Glutamatergic neuron (in vitro differentiated cells): ENCODE measurements around the gene INSIG1. TPM values are rescaled to one million over a fixed set of nuclear protein-coding genes. Genes with fewer than 3 reads are reported as not detected.
A peak's percentile ranks its signal among the peaks of the same experiment; 100 is the strongest.

Experiments used
- DNase-seq: peaks from one replicate; pipeline ENCODE4 v3.0.0; 2022
- H3K27ac Mint-ChIP-seq: one replicate; pipeline ENCODE4 v1.8.0; 2020; ENCODE audit warnings: mild to moderate bottlenecking, mixed read lengths, inconsistent platforms; ENCODE audit not compliant: unreplicated experiment
- H3K27me3 Mint-ChIP-seq: one replicate; pipeline ENCODE4 v1.8.0; 2020; ENCODE audit warnings: mild to moderate bottlenecking, moderate library complexity, mixed read lengths, inconsistent platforms; ENCODE audit not compliant: unreplicated experiment
- H3K36me3 Mint-ChIP-seq: one replicate; pipeline ENCODE4 v1.8.0; 2020; ENCODE audit warnings: mild to moderate bottlenecking, mixed read lengths, inconsistent platforms; ENCODE audit not compliant: unreplicated experiment
- H3K4me1 Mint-ChIP-seq: one replicate; pipeline ENCODE4 v1.8.0; 2020; ENCODE audit warnings: mild to moderate bottlenecking, low read depth, mixed read lengths, inconsistent platforms; ENCODE audit not compliant: unreplicated experiment
- H3K4me3 Mint-ChIP-seq: one replicate; pipeline ENCODE4 v1.8.0; 2020; ENCODE audit warnings: mild to moderate bottlenecking, mixed read lengths, inconsistent platforms; ENCODE audit not compliant: unreplicated experiment
- H3K9me3 Mint-ChIP-seq: one replicate; pipeline ENCODE4 v1.8.0; 2020; ENCODE audit warnings: mild to moderate bottlenecking, moderate library complexity, mixed read lengths, inconsistent platforms; ENCODE audit not compliant: unreplicated experiment
- total RNA-seq: library from RNA; stranded (reverse); fragmentation: NEBNext Ultra II Directional; extraction: Animal tissue kit (Norgen Biotek cat#: 25700); gene quantifications from one replicate; pipeline ENCODE4 v1.2.1, GENCODE V29; 2021; ENCODE audit not compliant: unreplicated experiment
- TF ChIP-seq, protein P1 (sequence below): fragments of 200-600 bp; sonication (generic); IDR thresholded peaks from one replicate; pipeline ENCODE4 v1.5.0; 2021; ENCODE audit not compliant: partially characterized antibody, unreplicated experiment

Gene INSIG1
- total RNA-seq, 1 donor from 2014 or later, result 95.2 TPM

DNA sequence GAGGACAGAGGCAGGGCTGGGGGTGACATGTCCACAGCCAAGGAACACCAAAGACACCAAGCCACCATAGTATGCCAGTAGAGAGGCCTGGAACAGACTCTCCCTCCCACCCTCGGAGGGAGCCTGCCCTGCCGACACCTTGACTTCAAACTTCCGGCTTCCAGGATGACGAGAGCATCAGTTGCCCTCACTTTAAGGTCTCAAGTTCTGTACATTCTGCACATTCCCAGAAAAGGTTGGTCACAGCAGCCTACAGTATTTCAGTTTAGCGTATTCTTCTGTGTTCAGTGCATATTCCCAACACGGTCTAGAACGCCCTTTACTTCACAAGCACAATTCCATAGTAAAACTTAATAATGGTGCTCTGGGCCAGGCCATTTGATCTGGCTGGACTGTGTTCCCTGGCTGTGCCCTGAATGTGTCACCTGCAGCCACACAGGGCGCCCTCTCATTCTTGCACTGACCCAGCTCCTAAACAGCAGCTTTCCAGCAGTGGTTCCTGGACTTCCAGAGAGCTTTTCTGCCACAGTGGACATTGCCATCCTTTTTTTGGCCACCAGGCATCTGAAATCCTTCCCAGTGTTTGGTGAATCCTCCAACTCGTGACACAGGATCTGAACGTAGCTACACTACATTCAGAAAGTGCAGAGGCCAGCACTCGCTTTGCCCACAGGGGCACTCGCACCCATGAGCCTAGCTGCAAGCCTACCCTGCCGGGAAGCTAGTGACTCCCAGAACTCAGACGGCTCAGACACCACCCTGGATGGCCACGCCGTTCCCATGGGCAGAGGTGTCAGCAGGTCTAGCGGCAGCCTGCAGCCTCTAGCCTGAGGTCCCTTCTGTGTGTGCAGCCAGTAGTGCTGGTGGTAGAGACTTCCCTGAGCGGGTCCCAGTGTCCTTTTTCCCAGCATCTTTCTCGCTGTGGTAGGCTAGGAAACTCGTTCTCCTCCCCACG, 36.4 kb upstream of the INSIG1 start:
- DNase-seq, result no peak
- no peaks in the 10 kb centered on the region for H3K36me3 Mint-ChIP-seq
- H3K9me3 Mint-ChIP-seq, result peaks cover 2% of the 10 kb centered on the region
- peaks cover 4% of the 10 kb centered on the region for H3K4me1 Mint-ChIP-seq
- TF ChIP-seq, protein P1, sequence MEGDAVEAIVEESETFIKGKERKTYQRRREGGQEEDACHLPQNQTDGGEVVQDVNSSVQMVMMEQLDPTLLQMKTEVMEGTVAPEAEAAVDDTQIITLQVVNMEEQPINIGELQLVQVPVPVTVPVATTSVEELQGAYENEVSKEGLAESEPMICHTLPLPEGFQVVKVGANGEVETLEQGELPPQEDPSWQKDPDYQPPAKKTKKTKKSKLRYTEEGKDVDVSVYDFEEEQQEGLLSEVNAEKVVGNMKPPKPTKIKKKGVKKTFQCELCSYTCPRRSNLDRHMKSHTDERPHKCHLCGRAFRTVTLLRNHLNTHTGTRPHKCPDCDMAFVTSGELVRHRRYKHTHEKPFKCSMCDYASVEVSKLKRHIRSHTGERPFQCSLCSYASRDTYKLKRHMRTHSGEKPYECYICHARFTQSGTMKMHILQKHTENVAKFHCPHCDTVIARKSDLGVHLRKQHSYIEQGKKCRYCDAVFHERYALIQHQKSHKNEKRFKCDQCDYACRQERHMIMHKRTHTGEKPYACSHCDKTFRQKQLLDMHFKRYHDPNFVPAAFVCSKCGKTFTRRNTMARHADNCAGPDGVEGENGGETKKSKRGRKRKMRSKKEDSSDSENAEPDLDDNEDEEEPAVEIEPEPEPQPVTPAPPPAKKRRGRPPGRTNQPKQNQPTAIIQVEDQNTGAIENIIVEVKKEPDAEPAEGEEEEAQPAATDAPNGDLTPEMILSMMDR, result peak; percentile 18
- no peak overlapping the region for H3K27ac Mint-ChIP-seq
- peaks cover 5% of the 10 kb centered on the region for H3K27me3 Mint-ChIP-seq
- H3K4me3 Mint-ChIP-seq, result no peak overlapping the region

DNA sequence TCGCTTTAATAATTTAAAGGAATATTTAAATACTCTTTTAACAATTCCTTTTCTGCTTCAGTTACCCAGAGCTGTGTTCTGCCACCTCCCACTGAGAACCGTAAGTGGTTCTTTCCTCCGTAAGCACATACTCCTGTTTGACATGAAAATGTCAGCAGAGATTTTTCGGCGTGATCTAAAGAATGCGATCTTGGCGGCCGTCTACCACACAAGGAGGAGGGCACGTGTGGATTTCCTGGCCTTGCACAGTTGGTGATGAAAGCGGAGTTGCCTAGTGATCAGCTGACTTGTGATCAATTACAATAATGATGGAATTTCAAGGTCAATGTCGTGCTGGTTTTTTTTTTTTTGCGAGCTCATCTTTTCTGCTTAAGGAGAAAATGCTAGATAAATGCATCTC, 35.6 kb upstream of the INSIG1 start:
- no peak for DNase-seq
- Mint-ChIP-seq H3K4me3 (no peak overlapping the region), H3K9me3 (peaks cover 3% of the 10 kb centered on the region), H3K4me1 (peaks cover 4% of the 10 kb centered on the region), H3K36me3 (no peaks in the 10 kb centered on the region), H3K27me3 (peaks cover 6% of the 10 kb centered on the region), H3K27ac (no peak overlapping the region)
- TF ChIP-seq, protein P1, result no peak

DNA sequence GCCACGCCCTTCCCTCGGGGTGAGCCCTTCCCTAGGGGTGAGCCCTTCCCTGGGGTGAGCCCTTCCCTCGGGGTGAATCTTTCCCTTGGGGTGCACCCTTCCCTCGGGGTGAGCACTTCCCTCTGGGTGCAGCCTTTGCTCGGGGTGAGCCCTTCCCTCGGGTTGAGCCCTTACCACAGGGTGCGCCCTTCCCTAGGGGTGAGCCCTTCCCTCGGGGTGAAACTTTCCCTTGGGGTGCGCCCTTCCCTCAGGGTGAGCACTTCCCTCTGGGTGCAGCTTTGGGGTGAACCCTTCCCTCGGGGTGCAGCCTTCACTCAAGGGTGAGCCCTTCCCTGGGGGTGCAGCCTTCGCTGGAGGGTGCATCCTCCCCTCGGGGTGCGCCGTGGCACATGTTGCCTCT, 34.6 kb upstream of the INSIG1 start:
- Mint-ChIP-seq H3K4me3 (no peak overlapping the region), H3K9me3 (peaks cover 7% of the 10 kb centered on the region), H3K27ac (no peak overlapping the region), H3K36me3 (peaks cover 4% of the 10 kb centered on the region), H3K4me1 (peaks cover 2% of the 10 kb centered on the region), H3K27me3 (peaks cover 4% of the 10 kb centered on the region)
- TF ChIP-seq, protein P1, result no peak
- no peak for DNase-seq

DNA sequence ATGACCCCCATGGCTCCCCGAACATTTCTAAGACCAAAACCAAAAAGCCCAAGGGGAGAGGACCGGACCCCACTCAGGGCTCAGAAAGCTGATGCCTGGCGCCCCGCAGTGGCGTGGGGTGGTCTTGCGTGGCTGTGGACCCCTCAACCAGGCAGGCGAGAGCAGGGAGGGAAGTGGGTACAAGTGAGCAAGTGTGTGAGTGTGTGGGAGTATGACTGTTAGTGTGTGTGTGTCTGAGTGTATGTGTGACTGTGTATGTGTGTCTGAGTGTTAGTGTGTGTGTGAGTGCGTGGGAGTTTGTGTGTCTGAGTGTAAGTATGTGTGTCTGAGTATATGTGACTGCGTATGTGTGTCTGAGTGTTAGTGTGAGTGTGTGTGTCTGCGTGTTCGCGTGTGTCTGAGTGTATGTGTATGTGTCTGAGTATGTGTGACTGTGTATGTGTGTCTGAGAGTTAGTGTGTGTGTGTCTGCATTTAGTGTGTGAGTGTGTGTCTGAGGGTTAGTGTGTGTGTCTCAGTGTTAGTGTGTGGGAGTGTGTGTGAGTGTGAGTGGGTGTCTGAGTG, 34.0 kb upstream of the INSIG1 start:
- no peak for DNase-seq
- H3K4me3 Mint-ChIP-seq, result no peak overlapping the region

More for the DNA sequence above, 34.0 kb upstream of the INSIG1 start:
- peaks cover 6% of the 10 kb centered on the region for H3K36me3 Mint-ChIP-seq
- H3K27ac Mint-ChIP-seq, result no peak overlapping the region
- TF ChIP-seq, protein P1, result no peak
- H3K27me3 Mint-ChIP-seq, result peaks cover 3% of the 10 kb centered on the region
- no peaks in the 10 kb centered on the region for H3K4me1 Mint-ChIP-seq
- H3K9me3 Mint-ChIP-seq, result peaks cover 7% of the 10 kb centered on the region
